NCI-H2107 (cell line): ENCODE results near the gene ATP11A.

Experiments used
- DNase-seq: peaks from one replicate; lab custom pipeline; 2025; lab: John Stamatoyannopoulos, UW

Gene ATP11A

DNA sequence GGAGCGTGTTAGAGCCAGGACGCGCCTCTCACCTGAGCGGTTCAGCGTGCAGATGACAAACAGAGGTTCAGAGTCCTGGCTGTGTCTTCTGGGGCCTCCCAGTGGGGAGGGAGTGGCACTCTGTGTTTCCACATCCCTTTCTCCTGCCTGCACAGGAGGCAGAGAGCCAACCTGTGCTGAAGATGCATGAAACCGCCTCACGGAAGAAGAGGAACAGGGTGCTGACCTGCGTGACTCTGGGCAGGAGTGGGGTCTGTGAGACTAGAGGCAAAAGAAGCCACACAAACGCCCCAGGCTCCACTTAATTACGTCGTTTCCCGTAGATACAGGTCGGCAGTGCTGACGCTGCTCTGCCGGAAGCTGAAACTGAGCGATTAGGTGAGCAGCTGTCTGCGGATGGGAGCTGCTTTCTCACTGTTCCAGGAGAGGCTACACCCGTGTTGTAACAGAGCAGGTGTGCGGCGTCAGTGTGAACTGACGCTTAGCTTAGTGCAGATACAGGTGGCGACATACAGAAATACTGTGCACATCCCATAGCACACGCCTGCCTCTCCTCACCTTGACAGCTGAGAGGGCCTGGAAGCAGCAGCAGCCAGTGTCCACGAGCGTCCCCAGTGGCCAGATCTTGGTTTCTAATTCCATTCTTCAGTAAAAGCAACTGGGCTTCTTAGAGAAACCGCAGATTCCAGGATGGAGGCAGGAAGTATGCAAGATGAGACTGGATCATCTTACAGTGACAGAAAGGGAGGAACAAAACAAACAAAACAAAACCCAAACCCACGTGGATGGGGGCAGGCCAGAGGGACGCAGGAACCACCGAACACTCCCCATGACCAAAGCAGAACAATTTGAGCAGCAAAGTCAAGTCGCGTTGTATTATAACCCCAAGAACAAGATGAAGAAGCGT is 241.4 kb downstream of the ATP11A start:
- peak; percentile 65 for DNase-seq

DNA sequence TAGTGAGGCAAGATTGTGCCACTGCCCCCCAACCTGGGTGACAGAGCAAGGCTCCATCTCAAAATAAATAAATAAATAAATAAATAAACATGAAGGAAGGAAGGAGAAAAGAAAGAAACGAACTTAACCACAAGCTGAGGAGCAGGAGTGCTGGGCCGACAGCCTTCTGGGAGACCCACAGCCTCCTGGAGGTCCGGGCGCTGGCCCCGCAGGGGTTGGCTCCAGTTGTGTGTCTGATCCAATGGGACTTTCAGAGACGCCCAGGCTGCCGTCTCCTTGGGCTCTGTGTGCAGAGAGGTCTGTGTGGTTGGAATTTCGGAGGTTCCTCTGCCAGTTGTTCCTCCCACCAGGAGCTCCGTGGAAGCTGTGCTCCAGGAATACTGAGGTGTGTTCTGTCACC is 243.1 kb downstream of the ATP11A start:
- DNase-seq, result no peak

DNA sequence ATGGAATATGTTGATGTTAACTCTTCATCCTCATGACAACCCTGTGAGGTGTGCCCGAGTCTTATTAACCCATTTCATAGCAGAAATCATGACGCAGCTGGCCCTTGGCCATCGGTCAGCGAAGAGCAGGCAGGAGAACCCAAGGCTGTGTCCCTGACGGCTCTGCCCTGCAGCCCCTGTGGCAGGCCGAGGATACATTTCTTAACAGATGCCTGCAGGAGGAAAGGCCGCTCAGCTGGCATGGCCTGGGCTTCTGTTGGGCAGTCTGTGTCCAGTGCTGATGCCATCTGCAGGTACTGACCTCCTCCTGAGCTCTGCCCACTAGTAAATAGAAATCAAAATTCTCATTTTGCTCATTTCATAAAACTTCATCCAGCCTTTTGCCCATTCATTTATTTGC is 243.8 kb downstream of the ATP11A start:
- DNase-seq, result no peak

DNA sequence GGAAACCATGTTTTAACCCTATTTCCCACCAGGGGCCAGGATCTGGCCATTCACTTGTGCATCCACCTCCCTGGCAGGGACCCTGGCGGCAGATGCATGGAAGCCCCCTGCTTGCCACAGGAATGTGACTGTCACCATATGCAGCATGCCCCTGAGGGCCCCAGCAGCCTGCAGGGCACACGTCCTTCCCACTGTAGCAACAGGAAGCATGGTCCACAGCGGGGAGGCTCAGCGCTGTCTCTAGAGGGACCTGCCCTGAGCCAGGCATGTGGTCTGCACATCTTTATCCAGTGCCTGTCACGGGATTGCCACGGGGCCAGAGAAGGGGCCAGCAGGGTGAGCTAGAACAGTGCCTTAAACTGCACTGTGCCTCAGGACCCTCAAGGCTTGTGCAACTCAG is 244.2 kb downstream of the ATP11A start:
- no peak for DNase-seq
